ENCODE measurements around the gene ANKRD33B. TPM values are rescaled to one million over a fixed set of nuclear protein-coding genes. Genes with fewer than 3 reads are reported as not detected.
A peak's percentile ranks its signal among the peaks of the same experiment; 100 is the strongest.
"Not testable (repeated sequence)": the region's sequence is repeated elsewhere in the genome, so short reads cannot be mapped to it uniquely, and the experiment has no call there.

ANKRD33B gene
- total RNA-seq, 1 experiment from 2014 or later: 4.9 TPM

GRCh38 chr5:10536931-10537579 lies 26.8 kb upstream of the ANKRD33B start:
- no peak for DNase-seq (ENCODE audit: low read depth)

- no peak for DNase-seq (ENCODE audit: low read depth)
Measured at GRCh38 chr5:10537624-10538023, 26.2 kb upstream of the ANKRD33B start.

GRCh38 chr5:10538103-10538788 lies 25.6 kb upstream of the ANKRD33B start:
- no peak for DNase-seq (ENCODE audit: low read depth)

GRCh38 chr5:10538789-10539686 lies 24.8 kb upstream of the ANKRD33B start:
- no peak for DNase-seq (ENCODE audit: low read depth)

- DNase-seq (ENCODE audit: low read depth): peak; percentile 60
Measured at GRCh38 chr5:10539687-10539998, 24.2 kb upstream of the ANKRD33B start.

- no peak for DNase-seq (ENCODE audit: low read depth)
Measured at GRCh38 chr5:10540036-10540544, 23.8 kb upstream of the ANKRD33B start.

GRCh38 chr5:10540951-10541646 lies 22.8 kb upstream of the ANKRD33B start:
- no peak for DNase-seq (ENCODE audit: low read depth)

- DNase-seq (ENCODE audit: low read depth): no peak
Measured at GRCh38 chr5:10542055-10542550, 21.8 kb upstream of the ANKRD33B start.

GRCh38 chr5:10543585-10544040 lies 20.3 kb upstream of the ANKRD33B start:
- no peak for DNase-seq (ENCODE audit: low read depth)

- DNase-seq (ENCODE audit: low read depth): no peak
Measured at GRCh38 chr5:10545084-10545483, 18.8 kb upstream of the ANKRD33B start.

- DNase-seq (ENCODE audit: low read depth): no peak
Measured at GRCh38 chr5:10546186-10546585, 17.7 kb upstream of the ANKRD33B start.

- no peak for DNase-seq (ENCODE audit: low read depth)
Measured at GRCh38 chr5:10548418-10549122, 15.3 kb upstream of the ANKRD33B start.

GRCh38 chr5:10549123-10549514 lies 14.8 kb upstream of the ANKRD33B start:
- DNase-seq (ENCODE audit: low read depth): not testable (repeated sequence)

GRCh38 chr5:10550222-10550995 lies 13.5 kb upstream of the ANKRD33B start:
- no peak for DNase-seq (ENCODE audit: low read depth)

GRCh38 chr5:10551782-10552138 lies 12.1 kb upstream of the ANKRD33B start:
- no peak for DNase-seq (ENCODE audit: low read depth)

- DNase-seq (ENCODE audit: low read depth): peak; percentile 75
Measured at GRCh38 chr5:10552183-10553143, 11.4 kb upstream of the ANKRD33B start.

- DNase-seq (ENCODE audit: low read depth): no peak
Measured at GRCh38 chr5:10553476-10553875, 10.4 kb upstream of the ANKRD33B start.

- DNase-seq (ENCODE audit: low read depth): peak; percentile 99
Measured at GRCh38 chr5:10555277-10555684, 8.6 kb upstream of the ANKRD33B start.

All from HT1080 (cell line).